K562 (cell line): ENCODE measurements around the gene ITGB3BP. TPM values are rescaled to one million over a fixed set of nuclear protein-coding genes. Genes with fewer than 3 reads are reported as not detected.
A peak's percentile ranks its signal among the peaks of the same experiment; 100 is the strongest.

Experiments
- BRD9 ChIP-seq: fragments of 450-650 bp; IDR thresholded peaks from 2 replicates; pipeline ENCODE4 v1.6.1; 2018; ENCODE audit warnings: low read depth; ENCODE audit not compliant: partially characterized antibody
- COPS2 ChIP-seq: fragments of 450-650 bp; conservative IDR thresholded peaks from 2 replicates; pipeline ENCODE4 v1.6.1; 2016; ENCODE audit warnings: mild to moderate bottlenecking, moderate library complexity
- CREB3L1 ChIP-seq: fragments of 450-650 bp; IDR thresholded peaks from 2 replicates; pipeline ENCODE4 v1.6.1; 2014; ENCODE audit warnings: low read depth, mild to moderate bottlenecking, moderate library complexity, borderline replicate concordance
- GABPB1 ChIP-seq: sonication (generic); formaldehyde crosslinking; IDR thresholded peaks from 2 replicates; pipeline ENCODE4 v1.8.0; 2022; ENCODE audit warnings: mild to moderate bottlenecking, missing genetic modification reagents
- HMG20B ChIP-seq: fragments of 250-450 bp; sonication (Bioruptor Pico); IDR thresholded peaks from 2 replicates; pipeline ENCODE4 v1.5.0; 2021; ENCODE audit warnings: mild to moderate bottlenecking
- MAFK ChIP-seq: IDR thresholded peaks from 2 replicates; pipeline ENCODE4 v1.6.1; 2011; ENCODE audit warnings: low read length, improper control_type of control experiment
- NCOA1 ChIP-seq: fragments of 450-650 bp; IDR thresholded peaks from 2 replicates; pipeline ENCODE4 v1.6.1; 2016; ENCODE audit warnings: low read depth
- NFXL1 ChIP-seq: fragments of 450-650 bp; formaldehyde crosslinking; IDR thresholded peaks from 2 replicates; pipeline ENCODE4 v1.4.0; 2021; ENCODE audit warnings: mild to moderate bottlenecking
- POLR2AphosphoS2 ChIP-seq: IDR thresholded peaks from 2 replicates; pipeline ENCODE4 v1.6.1; 2012; ENCODE audit warnings: low read length, improper control_type of control experiment
- PURB ChIP-seq: sonication (generic); formaldehyde crosslinking; IDR thresholded peaks from 2 replicates; pipeline ENCODE4 v1.9.0; 2021; ENCODE audit warnings: low read depth, mild to moderate bottlenecking, missing genetic modification reagents
- RAD21 ChIP-seq, 2 experiments: fragments of 250-450 bp in 1 of 2; fragments of 450-650 bp in 1 of 2; sonication (Bioruptor Pico) in 1 of 2; formaldehyde crosslinking in 1 of 2; IDR thresholded peaks in 1 of 2; conservative IDR thresholded peaks in 1 of 2; 2 replicates each; pipeline versions ENCODE4 v1.4.0 to v1.8.0; 2020 to 2022; ENCODE audit warnings: mild to moderate bottlenecking in 2 of 2, moderate library complexity in 1 of 2
- RBM15 ChIP-seq: fragments of 200-400 bp; formaldehyde crosslinking; IDR thresholded peaks from 2 replicates; pipeline ENCODE4 v1.6.1; 2018; ENCODE audit warnings: mild to moderate bottlenecking, low read length, moderate library complexity; ENCODE audit not compliant: insufficient read depth
- THRAP3 ChIP-seq: fragments of 450-650 bp; IDR thresholded peaks from 2 replicates; pipeline ENCODE4 v1.6.1; 2016; ENCODE audit warnings: mild to moderate bottlenecking, inconsistent platforms, borderline replicate concordance
- TRIM25 ChIP-seq: fragments of 450-650 bp; IDR thresholded peaks from 2 replicates; pipeline ENCODE4 v1.7.0; 2016; ENCODE audit warnings: borderline replicate concordance
- TSC22D4 ChIP-seq: fragments of 450-650 bp; IDR thresholded peaks from 2 replicates; pipeline ENCODE4 v1.6.1; 2016; ENCODE audit warnings: missing genetic modification characterization, missing biosample characterization, control low read depth
- ZBTB12 ChIP-seq: fragments of 250-450 bp; sonication (Bioruptor Pico); IDR thresholded peaks from 2 replicates; pipeline ENCODE4 v1.4.0; 2020
- ZBTB26 ChIP-seq: fragments of 450-650 bp; formaldehyde crosslinking; IDR thresholded peaks from 2 replicates; pipeline ENCODE4 v1.4.0; 2022; ENCODE audit warnings: missing genetic modification characterization
- ZC3H4 ChIP-seq: sonication (generic); formaldehyde crosslinking; IDR thresholded peaks from 2 replicates; pipeline ENCODE4 v1.9.0; 2021; ENCODE audit warnings: missing genetic modification reagents, borderline replicate concordance
- ZNF12 ChIP-seq: sonication (generic); formaldehyde crosslinking; IDR thresholded peaks from 2 replicates; pipeline ENCODE4 v1.4.0; 2020; ENCODE audit warnings: mild to moderate bottlenecking, missing genetic modification reagents
- ZNF41 ChIP-seq: fragments of 250-450 bp; sonication (Bioruptor Pico); conservative IDR thresholded peaks from 2 replicates; pipeline ENCODE4 v1.4.0; 2020; ENCODE audit warnings: mild to moderate bottlenecking
- ZNF589 ChIP-seq: fragments of 200-800 bp; sonication (Bioruptor generic); IDR thresholded peaks from 2 replicates; pipeline ENCODE4 v1.6.1; 2016; ENCODE audit warnings: low read depth, missing genetic modification characterization, missing compliant biosample characterization
- ZNF77 ChIP-seq: fragments of 250-450 bp; sonication (Bioruptor Pico); IDR thresholded peaks from 2 replicates; pipeline ENCODE4 v1.5.0; 2020
- polyA plus RNA-seq, 8 experiments: library from polyadenylated mRNA; depleted of rRNA in 4 of 8; stranded (reverse) in 5 of 8; unstranded in 3 of 8; fragments of >200 nt; fragmentation: Nextera tagmentation in 2 of 8; fragmentation: Illumina TruSeq in 1 of 8; extraction: Ambion mirVana in 2 of 8; extraction: Trizol in 1 of 8; gene quantifications; 2 replicates each; pipeline versions ENCODE4 v1.2.1 to v1.2.3, GENCODE V29; 2011 to 2014; ENCODE audit warnings: inconsistent platforms in 1 of 8, missing spikeins in 1 of 8
- total RNA-seq, 7 experiments: library from RNA; depleted of rRNA in 6 of 7; stranded (reverse); fragments of >200 nt in 6 of 7; fragmentation: Illumina TruSeq in 2 of 7; extraction: Trizol in 2 of 7; gene quantifications; 2 replicates each; pipeline versions ENCODE4 v1.2.1 to v1.2.3, GENCODE V29; 2011 to 2021; ENCODE audit warnings: low replicate concordance in 1 of 7

ITGB3BP gene
- total and polyA plus RNA-seq, 9 of the 15 experiments (the other 6 are each of a cell fraction or from before 2014, with no cell fraction given) = 62.8 to 151 (median 110) TPM

DNA sequence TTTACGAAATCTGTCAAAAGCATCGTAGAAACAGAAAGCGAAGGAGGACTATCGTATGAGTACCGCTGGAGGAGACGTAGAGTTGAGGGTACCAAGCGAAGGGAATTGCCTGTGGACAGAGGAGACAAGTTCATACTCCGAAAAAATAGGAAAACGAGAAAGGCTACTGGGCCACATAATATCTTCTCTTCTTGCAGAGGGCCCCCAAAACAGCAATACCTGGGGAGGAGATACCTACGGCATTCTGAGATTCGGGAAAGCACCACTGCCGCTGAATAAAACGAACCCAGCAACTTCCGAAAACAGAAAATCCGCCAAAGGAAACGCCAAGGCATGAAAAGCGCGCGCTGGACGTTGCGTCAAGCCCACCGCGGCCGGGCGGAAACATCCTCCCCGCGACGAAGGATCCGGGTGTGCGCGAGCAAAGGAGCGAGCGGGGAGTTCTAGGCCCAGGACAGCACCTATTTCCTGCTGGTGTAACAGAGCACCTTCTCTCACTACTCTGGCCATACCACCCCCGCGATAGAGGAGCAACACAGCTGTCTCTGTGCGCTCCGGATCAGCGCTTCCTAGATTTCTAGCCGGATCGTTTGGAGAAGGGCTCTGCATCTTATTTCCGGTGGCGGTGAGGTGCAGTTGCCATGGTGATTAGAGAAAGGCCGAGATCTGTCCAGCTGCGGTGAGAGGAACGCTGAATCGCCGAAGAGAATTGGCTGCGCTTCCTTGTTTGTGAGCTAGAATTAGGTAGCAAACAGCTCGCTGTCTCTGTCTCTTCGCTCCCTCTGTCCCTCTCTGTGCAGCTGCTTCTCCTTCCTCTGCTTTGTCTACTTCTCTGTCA is at the start of gene ITGB3BP, which contains the start of gene EFCAB7 (continued):
- no peak for TF ChIP-seq TRIM25
- peak; percentile 83 for TF ChIP-seq CREB3L1
- TF ChIP-seq ZC3H4 = no peak
- TF ChIP-seq POLR2AphosphoS2 = peak; percentile 54; the same call in 1 of the 2 replicates
- TF ChIP-seq RAD21 (CRISPR knock-in tag; conservative IDR thresholded peaks at IDR 0.05 in 1 of 2, IDR thresholded peaks at IDR 0.05 in 1 of 2) = no peak
- TF ChIP-seq ZBTB26 (CRISPR knock-in tag) = no peak
- TF ChIP-seq ZNF589 (CRISPR knock-in tag) = peak; percentile 86
- TF ChIP-seq HMG20B (CRISPR knock-in tag) = no peak
- TF ChIP-seq ZNF12 (CRISPR knock-in tag) = peak; percentile 93
- no peak for TF ChIP-seq TSC22D4 (tag)
- TF ChIP-seq RBM15 = no peak
- TF ChIP-seq NFXL1 = no peak
- TF ChIP-seq ZNF41 = 0 out of 2 replicates have a peak, but pooled peaks have one; percentile 49
- TF ChIP-seq GABPB1 (CRISPR knock-in tag) = peak; percentile 99
- TF ChIP-seq COPS2 = no peak
- 0 out of 2 replicates have a peak, but pooled peaks have one; percentile 71 for TF ChIP-seq THRAP3
- TF ChIP-seq ZNF77 (CRISPR knock-in tag) = no peak
- peak; percentile 100 for TF ChIP-seq BRD9
- peak; percentile 100 for TF ChIP-seq NCOA1
- TF ChIP-seq PURB = no peak
- TF ChIP-seq ZBTB12 (CRISPR knock-in tag) = peak; percentile 55; the same call in 1 of the 2 replicates
- TF ChIP-seq MAFK = no peak
